Gastrocnemius medialis (tissue), 4 donors: ENCODE measurements around the gene KLB.

ENCODE experiments used
- POLR2A ChIP-seq, 2 donors: fragments of 450-650 bp; IDR thresholded peaks; one replicate each; pipeline ENCODE4 v1.6.1; 2017; ENCODE audit warnings: antibody characterized with exemption in 2 of 2, mild to moderate bottlenecking in 2 of 2, moderate library complexity in 2 of 2
- TF ChIP-seq, protein P1 (sequence below), 5 experiments: fragments of 450-650 bp in 3 of 5; fragments of 200-600 bp in 2 of 5; sonication (generic) in 2 of 5; IDR thresholded peaks in 4 of 5; conservative IDR thresholded peaks in 1 of 5; 1 replicate in 4 of 5; 2 replicates in 1 of 5; pipeline ENCODE4 v1.5.1; 2016 to 2019; ENCODE audit warnings: antibody characterized with exemption in 5 of 5, mild to moderate bottlenecking in 3 of 5, moderate library complexity in 3 of 5

DNA sequence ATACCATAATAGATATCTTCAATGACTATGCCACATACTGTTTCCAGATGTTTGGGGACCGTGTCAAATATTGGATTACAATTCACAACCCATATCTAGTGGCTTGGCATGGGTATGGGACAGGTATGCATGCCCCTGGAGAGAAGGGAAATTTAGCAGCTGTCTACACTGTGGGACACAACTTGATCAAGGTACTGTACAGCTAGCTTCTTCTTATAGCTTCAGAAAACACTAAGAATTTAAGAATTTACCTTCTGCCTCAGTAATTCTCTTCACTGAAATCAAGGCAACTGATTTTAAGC lies 805 bp downstream of the KLB start:
- TF ChIP-seq, protein P1, sequence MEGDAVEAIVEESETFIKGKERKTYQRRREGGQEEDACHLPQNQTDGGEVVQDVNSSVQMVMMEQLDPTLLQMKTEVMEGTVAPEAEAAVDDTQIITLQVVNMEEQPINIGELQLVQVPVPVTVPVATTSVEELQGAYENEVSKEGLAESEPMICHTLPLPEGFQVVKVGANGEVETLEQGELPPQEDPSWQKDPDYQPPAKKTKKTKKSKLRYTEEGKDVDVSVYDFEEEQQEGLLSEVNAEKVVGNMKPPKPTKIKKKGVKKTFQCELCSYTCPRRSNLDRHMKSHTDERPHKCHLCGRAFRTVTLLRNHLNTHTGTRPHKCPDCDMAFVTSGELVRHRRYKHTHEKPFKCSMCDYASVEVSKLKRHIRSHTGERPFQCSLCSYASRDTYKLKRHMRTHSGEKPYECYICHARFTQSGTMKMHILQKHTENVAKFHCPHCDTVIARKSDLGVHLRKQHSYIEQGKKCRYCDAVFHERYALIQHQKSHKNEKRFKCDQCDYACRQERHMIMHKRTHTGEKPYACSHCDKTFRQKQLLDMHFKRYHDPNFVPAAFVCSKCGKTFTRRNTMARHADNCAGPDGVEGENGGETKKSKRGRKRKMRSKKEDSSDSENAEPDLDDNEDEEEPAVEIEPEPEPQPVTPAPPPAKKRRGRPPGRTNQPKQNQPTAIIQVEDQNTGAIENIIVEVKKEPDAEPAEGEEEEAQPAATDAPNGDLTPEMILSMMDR (IDR thresholded peaks at IDR 0.05 in 4 of 5, conservative IDR thresholded peaks at IDR 0.05 in 1 of 5), result no peak
- no peak for TF ChIP-seq POLR2A (IDR thresholded peaks at IDR 0.05)
